Mammary epithelial cell (primary cell): ENCODE measurements around the gene KHK.

Source experiments
- EZH2 ChIP-seq: IDR thresholded peaks from 2 replicates; pipeline ENCODE4 v1.6.1; 2012; ENCODE audit warnings: low read length, inconsistent platforms, borderline replicate concordance
- TF ChIP-seq, protein P1 (sequence below), 2 donors: IDR thresholded peaks in 1 of 2; conservative IDR thresholded peaks in 1 of 2; 2 replicates each; pipeline ENCODE4 v1.5.1; 2011 to 2012; ENCODE audit warnings: inconsistent platforms in 2 of 2, low read length in 2 of 2, mild to moderate bottlenecking in 2 of 2, control low read depth in 1 of 2, low read depth in 1 of 2; ENCODE audit not compliant: insufficient read depth in 1 of 2; ENCODE audit errors: extremely low read depth in 1 of 2

GRCh38 chr2:27100036-27100435 is 13.5 kb downstream of the KHK start:
- TF ChIP-seq, protein P1, sequence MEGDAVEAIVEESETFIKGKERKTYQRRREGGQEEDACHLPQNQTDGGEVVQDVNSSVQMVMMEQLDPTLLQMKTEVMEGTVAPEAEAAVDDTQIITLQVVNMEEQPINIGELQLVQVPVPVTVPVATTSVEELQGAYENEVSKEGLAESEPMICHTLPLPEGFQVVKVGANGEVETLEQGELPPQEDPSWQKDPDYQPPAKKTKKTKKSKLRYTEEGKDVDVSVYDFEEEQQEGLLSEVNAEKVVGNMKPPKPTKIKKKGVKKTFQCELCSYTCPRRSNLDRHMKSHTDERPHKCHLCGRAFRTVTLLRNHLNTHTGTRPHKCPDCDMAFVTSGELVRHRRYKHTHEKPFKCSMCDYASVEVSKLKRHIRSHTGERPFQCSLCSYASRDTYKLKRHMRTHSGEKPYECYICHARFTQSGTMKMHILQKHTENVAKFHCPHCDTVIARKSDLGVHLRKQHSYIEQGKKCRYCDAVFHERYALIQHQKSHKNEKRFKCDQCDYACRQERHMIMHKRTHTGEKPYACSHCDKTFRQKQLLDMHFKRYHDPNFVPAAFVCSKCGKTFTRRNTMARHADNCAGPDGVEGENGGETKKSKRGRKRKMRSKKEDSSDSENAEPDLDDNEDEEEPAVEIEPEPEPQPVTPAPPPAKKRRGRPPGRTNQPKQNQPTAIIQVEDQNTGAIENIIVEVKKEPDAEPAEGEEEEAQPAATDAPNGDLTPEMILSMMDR (conservative IDR thresholded peaks at IDR 0.05 in 1 of 2, IDR thresholded peaks at IDR 0.05 in 1 of 2; ENCODE audit: extremely low read depth in 1 of 2, insufficient read depth in 1 of 2, low read depth in 1 of 2, low read length in 2 of 2) = no peak
- no peak for TF ChIP-seq EZH2
